Bronchial epithelial cell (primary cell): ENCODE data around the gene BCL6. TPM values are rescaled to one million over a fixed set of nuclear protein-coding genes. Genes with fewer than 3 reads are reported as not detected.

ENCODE experiments used
- DNase-seq: peaks from one replicate; pipeline ENCODE4 v3.0.0-alpha.2; 2010; ENCODE audit warnings: low read depth
- FAIRE-seq: peaks from 2 replicates; lab custom pipeline; 2011; peaks lifted over from hg19 to GRCh38; lab: Jason Lieb, UNC
- H3K27me3 ChIP-seq: 2 replicates; pipeline ENCODE4 v1.5.1; 2011; ENCODE audit warnings: low read length; ENCODE audit not compliant: control insufficient read depth, insufficient read depth
- H3K36me3 ChIP-seq: 2 replicates; pipeline ENCODE4 v1.5.1; 2011; ENCODE audit warnings: low read length; ENCODE audit not compliant: control insufficient read depth, insufficient read depth
- H3K4me3 ChIP-seq: 2 replicates; pipeline ENCODE4 v1.5.1; 2011; ENCODE audit warnings: mild to moderate bottlenecking, low read depth, low read length, control low read depth
- total RNA-seq: library from RNA; depleted of rRNA; stranded (reverse); fragments of >200 nt; gene quantifications from 2 replicates; pipeline ENCODE4 v1.2.1, GENCODE V29; 2014
- TF ChIP-seq, protein P1 (sequence below): IDR thresholded peaks from 2 replicates; pipeline ENCODE4 v1.5.1; 2011; ENCODE audit warnings: mild to moderate bottlenecking, moderate library complexity, low read length, control low read depth, inconsistent platforms; ENCODE audit not compliant: insufficient read depth, severe bottlenecking

BCL6 gene
- total RNA-seq, 1 donor from 2014 or later = 6.8 TPM

DNA sequence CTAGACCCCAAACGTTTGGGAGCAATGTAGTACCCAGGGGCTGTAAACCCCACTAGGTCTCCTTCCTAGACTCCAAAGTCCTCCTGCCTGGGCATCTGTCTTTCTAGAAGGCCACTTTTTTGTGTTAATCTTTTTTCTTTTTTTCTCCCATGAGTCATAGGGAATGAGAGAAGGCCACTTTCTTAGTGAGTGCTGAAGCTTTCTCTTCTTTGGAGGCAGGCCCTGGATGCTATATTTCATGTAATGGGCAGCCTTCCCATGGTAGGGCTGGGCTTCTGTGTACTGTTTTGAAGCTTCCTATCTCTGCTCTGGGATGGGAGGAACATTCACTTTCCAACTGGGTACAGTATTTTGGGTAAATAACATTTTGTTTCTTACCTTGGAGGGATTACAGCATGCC is 27.7 kb downstream of the BCL6 start:
- H3K27me3 ChIP-seq = no peaks in the 10 kb centered on the region
- FAIRE-seq (no peak), DNase-seq (no peak)
- H3K4me3 ChIP-seq = no peak overlapping the region
- TF ChIP-seq, protein P1, sequence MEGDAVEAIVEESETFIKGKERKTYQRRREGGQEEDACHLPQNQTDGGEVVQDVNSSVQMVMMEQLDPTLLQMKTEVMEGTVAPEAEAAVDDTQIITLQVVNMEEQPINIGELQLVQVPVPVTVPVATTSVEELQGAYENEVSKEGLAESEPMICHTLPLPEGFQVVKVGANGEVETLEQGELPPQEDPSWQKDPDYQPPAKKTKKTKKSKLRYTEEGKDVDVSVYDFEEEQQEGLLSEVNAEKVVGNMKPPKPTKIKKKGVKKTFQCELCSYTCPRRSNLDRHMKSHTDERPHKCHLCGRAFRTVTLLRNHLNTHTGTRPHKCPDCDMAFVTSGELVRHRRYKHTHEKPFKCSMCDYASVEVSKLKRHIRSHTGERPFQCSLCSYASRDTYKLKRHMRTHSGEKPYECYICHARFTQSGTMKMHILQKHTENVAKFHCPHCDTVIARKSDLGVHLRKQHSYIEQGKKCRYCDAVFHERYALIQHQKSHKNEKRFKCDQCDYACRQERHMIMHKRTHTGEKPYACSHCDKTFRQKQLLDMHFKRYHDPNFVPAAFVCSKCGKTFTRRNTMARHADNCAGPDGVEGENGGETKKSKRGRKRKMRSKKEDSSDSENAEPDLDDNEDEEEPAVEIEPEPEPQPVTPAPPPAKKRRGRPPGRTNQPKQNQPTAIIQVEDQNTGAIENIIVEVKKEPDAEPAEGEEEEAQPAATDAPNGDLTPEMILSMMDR = no peak
- peaks cover 5% of the 10 kb centered on the region for H3K36me3 ChIP-seq

DNA sequence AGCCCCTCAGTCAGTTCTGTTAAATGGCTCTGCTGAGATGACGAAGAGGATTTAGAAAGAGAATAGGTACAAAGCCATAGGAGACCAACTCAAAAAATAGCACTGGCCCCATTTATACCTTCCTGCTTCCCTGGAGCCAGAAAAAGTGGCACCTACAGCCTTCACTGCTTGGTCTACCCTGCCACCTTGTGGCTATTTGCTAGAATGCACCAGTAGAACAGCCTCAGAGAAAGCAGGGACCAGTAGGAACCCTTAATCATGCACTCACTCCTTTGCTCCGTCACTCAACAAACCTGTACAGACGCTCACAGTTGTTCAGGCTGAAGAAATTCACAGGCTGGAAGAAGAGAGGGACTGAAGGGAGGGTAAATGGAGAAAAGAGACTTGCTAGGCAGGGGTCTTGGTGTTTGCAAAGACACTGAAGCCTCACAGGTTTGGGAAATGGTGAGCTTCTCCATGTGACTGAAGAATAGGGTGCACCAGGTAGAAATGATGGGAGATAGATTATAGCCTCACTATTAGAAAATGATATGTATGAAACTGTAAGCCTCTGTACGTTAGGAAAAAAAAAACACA is 30.8 kb downstream of the BCL6 start:
- FAIRE-seq (no peak), DNase-seq (peak; percentile 72)
- Histone ChIP-seq H3K4me3 (no peak overlapping the region), H3K36me3 (no peaks in the 10 kb centered on the region), H3K27me3 (no peaks in the 10 kb centered on the region)
- TF ChIP-seq, protein P1 = peak; percentile 91

DNA sequence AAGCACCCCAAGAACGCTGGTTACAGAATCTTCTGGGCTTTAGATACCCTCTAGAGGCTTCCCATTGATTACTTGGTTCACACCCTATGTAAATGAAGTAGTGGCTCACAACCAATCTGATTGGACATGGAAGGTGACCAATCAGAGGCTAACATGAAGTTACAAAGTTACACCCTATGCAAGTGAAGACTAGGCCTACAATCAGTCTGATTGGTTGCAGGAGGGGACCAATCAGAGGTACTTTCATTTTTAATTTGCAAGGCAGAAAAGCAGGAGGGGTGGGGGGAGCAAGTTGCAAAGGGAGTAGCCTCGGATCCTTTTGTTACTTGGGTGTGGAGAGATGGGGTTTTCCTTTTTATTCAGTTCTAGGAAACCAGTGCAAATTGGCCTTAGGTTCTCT is 31.8 kb downstream of the BCL6 start:
- Histone ChIP-seq H3K36me3 (no peaks in the 10 kb centered on the region), H3K27me3 (no peaks in the 10 kb centered on the region), H3K4me3 (no peak overlapping the region)
- DNase-seq (peak; percentile 31), FAIRE-seq (no peak)
- TF ChIP-seq, protein P1 = no peak

DNA sequence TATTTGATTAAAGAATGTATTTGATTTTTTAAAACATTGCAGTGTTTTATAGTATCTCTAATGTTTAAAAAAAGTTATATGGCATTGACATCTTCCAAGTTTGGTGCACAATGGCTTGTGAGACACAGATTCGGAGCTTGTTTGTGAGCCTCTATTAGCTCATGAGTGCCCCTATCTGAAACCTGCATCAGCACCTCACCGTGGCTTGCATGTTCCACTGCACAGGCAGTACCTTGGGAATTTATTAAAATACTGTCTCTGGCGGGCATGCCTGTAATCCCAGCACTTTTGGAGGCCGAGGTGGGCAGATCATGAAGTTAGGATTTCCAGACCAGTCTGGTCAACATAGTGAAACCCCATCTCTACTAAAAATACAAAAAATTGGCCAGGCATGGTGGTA is 36.1 kb downstream of the BCL6 start:
- Histone ChIP-seq H3K36me3 (no peaks in the 10 kb centered on the region), H3K4me3 (no peak overlapping the region), H3K27me3 (no peaks in the 10 kb centered on the region)
- no peak for DNase-seq
- no peak for FAIRE-seq
- TF ChIP-seq, protein P1 = no peak

DNA sequence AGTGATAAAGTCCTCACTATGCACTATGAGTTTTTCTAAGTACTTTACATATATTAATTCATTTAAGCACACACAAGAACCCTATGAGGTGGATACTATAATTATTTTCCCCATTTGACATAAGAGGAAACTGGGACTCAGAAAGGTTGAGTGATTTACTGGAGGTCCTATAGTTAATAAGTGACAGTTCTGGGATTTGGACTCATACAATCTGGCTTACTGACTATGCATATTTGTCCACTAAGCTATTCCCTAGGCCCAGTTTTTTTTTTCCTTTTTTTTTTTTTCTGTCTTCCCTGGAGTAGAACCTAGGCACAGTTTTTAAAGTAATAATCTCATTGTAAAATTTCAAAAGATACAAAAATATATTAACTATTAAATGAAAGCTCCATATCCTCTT is 36.6 kb downstream of the BCL6 start:
- H3K27me3 ChIP-seq = no peaks in the 10 kb centered on the region
- no peak overlapping the region for H3K4me3 ChIP-seq
- H3K36me3 ChIP-seq = no peaks in the 10 kb centered on the region
- FAIRE-seq (no peak), DNase-seq (no peak)
- TF ChIP-seq, protein P1 = no peak

DNA sequence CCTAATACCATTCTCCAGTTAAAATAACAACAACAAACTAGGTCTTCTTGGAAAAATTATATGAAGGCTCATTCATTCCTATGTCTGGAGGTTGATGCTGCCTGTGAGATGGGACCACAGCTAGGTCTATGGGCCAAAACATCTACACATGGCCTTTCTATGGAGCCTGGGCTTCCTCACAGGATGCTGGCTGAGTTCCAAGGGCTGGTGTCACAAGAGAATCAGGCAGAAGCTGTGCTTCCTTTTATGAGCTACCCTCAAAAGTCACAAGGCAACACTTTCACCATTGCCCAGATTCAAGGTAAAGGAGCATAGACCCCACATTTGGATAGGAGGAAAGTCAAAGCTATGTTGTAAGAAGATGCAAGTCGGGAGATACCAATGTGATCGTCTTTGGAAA is 38.3 kb downstream of the BCL6 start:
- FAIRE-seq = no peak
- TF ChIP-seq, protein P1 = no peak
- Histone ChIP-seq H3K36me3 (no peaks in the 10 kb centered on the region), H3K27me3 (no peaks in the 10 kb centered on the region), H3K4me3 (no peak overlapping the region)
- no peak for DNase-seq
